Activated naive CD8-positive, alpha-beta T cell treated with anti-CD3 and anti-CD28 coated beads, Interleukin-2, amount 50 U/mL, for 16 hours (primary cell): ENCODE data around the gene LRRIQ4.

Experiments used
- DNase-seq: peaks from one replicate; pipeline ENCODE4 v3.0.0-alpha.2; 2020; ENCODE audit warnings: low read depth, low spot score

LRRIQ4 gene

DNA sequence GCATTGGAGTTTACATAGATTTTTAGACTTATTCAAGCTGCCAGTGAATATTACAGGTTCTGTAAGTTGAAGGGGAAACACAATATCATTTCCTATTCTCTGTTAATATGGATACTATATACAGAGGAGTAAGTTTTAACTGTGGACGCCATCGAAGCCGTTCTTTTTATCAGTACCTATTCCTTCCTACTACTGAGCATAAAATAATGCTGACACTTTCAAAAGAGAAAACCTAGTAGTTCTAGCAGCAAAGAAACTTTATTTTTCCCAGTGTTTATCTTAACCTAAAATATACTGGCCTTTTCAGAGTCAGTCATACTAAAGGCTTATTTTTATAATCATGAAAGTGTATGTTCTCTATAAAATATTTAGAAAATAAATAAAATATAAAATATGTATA lies 42.8 kb downstream of the LRRIQ4 start:
- DNase-seq: no peak

GRCh38 chr3:169857811-169858210 lies 45.1 kb downstream of the LRRIQ4 start:
- DNase-seq: no peak

DNA sequence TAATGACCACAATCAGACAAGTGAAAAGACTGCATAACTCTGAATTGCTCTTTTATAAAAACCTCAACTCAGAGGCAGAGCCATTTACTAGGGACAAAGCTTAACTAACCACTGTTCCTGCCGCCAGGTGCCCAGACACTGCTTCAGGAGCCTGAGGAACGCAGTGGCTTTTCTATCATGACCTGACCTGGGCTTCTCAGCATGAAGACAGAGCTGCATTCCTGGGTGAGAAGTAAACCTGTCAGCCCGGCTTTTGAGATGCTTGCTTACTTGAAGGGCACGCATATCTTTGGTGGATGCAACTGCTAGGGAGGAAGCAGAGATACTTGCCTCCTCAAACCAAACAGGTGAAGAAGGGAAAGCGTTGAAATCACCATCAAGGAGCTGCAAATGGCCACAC lies 49.2 kb downstream of the LRRIQ4 start:
- DNase-seq: no peak

DNA sequence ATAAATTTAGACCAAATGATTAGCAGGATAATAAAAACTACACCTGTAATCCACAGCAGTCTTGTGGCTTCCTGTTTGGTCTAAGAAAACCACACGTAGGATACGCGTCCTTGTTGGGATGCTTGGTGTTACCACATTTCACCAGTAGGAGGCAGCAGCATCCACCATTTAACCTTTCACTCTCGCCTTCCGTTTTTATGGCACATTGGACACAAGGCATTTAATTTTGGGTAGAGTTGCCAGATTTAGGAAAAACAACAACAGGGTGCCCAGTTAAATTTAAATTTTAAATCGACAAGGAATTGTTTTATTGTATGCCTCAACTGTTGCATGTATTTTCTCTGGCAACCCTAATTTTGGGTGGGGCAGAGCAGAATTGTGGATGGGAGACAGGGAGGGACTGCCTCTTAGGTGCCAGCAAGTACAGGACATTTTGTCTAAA lies 50.8 kb downstream of the LRRIQ4 start:
- peak; percentile 10 for DNase-seq

GRCh38 chr3:169864270-169864669 lies 51.6 kb downstream of the LRRIQ4 start:
- no peak for DNase-seq

DNA sequence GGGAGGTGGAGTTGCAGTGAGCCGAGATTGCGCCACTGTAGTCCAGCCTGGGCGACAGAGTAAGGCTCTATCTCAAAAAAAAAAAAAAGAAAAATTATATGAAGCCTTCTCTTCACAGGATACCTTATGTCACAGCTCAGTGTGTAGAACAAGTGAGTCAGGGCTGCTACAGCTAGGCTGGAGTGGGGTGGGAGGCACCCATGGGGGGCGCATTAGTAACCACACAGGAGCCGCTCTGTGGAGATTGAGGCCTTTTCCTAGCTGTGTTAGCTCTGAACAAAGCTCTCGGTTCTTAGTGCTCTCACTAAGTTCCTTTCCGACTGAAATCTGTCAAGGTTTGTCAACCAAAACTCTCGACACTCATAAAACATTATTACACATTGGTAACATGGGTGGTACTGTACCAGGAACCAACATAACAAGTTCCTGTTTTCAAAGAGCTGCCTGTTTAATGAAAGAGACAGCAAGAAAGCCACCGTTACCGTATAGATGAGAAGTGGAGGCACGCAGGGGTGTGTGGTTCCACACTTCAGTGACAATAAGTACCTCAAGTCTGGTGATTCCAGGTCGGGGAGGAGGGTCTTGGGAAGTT lies 52.6 kb downstream of the LRRIQ4 start:
- DNase-seq: peak; percentile 7

- no peak for DNase-seq
Observed at GRCh38 chr3:169867584-169868210, 55.0 kb downstream of the LRRIQ4 start.

GRCh38 chr3:169868369-169868768 lies 55.7 kb downstream of the LRRIQ4 start:
- no peak for DNase-seq

DNA sequence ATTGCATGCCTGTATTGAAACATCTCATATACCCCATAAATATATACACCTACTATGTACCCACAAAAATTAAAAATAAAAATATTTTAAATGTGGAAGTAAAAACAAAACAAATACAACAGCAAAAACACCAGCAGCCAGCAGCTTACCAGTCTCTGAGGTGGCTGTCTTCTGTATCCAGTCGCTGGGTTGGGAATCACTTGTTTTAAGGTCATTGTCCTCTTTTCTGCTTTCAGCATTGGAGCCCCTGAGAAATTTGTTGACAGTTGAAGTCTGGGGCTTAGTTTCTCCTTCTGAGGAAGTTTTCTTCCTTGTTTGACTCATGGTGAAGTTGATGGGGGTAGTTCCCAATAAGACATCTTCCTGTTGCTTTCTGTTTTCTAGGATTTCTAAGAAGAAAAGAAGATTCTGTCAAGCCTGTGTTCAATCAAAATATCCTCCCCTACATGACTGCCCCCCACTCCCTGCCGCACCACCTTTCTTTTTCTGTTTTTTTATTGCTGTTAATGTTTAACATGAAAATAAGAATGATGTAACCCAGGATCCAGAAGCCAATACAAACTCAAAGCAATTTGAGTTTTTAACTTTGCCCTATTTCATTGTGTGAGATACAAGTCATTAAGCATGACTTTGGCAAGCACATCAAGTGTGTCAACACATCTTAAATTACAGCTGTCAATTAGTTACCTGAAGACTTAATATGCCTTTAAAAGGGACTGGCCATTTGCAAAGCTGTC lies 57.0 kb downstream of the LRRIQ4 start, which contains the start of gene LRRC31:
TSS of gene LRRC31 (minus strand) at position 452 of the 737 bp plus-strand sequence. CDS start at position 324, 128 bp downstream.
- no peak for DNase-seq

GRCh38 chr3:169871129-169871886 lies 58.6 kb downstream of the LRRIQ4 start:
- DNase-seq: no peak

DNA sequence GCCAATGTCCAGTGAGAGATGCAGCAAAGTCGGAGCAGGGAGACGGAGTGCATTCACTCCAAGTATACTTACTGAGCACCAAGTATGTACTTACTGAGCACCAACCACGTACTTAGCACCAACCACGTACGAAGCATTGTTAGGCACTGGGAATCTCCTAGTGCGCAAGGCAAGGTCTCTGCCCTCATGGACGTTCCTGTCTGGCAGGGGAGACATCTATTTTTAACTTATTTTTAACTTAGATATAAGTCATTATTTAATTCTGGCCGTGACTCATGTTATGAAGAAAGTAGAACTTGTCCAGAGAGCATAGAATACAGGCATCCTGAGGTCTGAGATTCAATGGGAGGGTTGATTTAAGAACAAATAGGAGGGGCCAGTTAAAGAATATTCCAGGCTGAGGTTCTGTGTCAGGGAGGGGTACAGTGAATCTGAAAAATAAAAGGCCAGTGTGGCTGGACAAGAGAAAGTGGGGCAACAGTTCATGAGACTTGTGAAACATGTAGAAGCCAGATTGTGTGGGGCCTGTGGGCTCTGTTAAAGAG lies 66.4 kb downstream of the LRRIQ4 start:
- no peak for DNase-seq

DNA sequence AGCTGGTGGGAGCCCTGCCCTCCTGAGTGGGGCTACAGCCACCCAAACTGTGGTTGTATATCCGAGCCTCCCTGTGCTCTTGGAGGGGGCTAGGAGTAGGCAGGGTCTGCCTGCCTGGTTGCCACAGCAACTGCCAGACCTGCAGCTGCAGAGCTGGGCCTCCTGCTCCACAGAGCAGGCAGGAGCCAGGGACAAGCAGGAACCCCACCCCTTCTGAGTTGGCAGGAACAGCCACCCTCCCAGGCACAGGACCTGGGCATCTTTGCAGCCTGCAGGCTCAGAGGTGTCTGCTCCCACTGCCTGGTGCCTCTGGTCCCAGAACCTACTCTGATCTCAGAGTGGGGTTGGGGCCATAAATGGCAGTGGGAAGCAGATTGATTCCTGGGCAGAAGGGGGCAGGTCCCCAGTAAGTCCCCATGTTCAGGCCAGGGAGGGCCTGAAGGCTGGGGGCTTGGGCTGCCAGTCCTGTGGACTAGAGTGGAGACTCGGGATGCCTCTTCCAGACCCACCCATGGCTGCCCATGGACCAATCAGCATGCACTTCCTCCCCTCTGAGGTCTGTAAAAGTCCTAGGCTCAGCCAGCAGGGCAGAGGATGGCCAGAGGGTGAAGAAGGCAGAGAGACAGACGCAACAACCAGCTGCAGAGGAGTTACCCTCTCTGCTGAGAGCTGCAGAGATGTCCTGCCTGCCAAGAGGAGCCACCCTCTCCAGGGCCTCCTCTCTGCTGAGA lies 67.3 kb downstream of the LRRIQ4 start:
- no peak for DNase-seq

- DNase-seq: no peak
Observed at GRCh38 chr3:169880576-169881250, 68.0 kb downstream of the LRRIQ4 start.

DNA sequence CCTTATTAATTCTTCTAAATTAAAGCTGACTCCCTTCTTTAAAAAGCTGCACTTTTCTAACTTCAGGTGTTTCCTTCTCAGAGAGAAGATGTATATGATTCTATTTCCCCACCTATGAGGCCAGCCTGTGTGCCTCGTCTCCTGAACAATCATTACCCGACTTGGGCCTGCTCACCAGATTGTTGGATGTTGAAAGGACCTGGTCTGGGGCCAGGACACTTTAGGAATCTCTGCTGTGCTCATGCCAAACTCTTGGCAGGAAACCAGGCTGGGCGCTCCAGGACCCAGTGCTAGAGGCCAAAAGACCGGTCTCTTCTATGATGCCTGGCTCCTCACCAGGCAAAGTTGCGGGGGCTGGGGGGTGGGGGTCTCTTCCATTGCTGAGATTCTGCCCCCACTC lies 74.0 kb downstream of the LRRIQ4 start:
- DNase-seq: no peak
